Naive thymus-derived CD4-positive, alpha-beta T cell (primary cell): ENCODE measurements around the gene CDKN1A. TPM values are rescaled to one million over a fixed set of nuclear protein-coding genes. Genes with fewer than 3 reads are reported as not detected.
A peak's percentile ranks its signal among the peaks of the same experiment; 100 is the strongest.

ENCODE experiments used
- ATAC-seq: fragments of 150-1000 bp; cut with Tn5 transposase; 2 replicates; pipeline ENCODE4 v1.10.0; 2021; ENCODE audit warnings: mild to moderate bottlenecking, moderate library complexity
- CTCF ChIA-PET: fragments of 350-600 bp; sonication (Branson Sonifier 250); formaldehyde crosslinking; loops from one replicate; lab custom pipeline; 2021; ENCODE audit warnings: antibody characterized with exemption; lab: Charles Lee
- POLR2A ChIA-PET: fragments of 350-600 bp; sonication (Branson Sonifier 250); formaldehyde crosslinking; loops from one replicate; lab custom pipeline; 2021; ENCODE audit warnings: antibody characterized with exemption, inconsistent platforms; lab: Charles Lee
- DNase-seq, 9 donors: peaks; one replicate each; pipeline versions ENCODE4 v3.0.0 to v3.0.0-alpha.2; 2020 to 2022; ENCODE audit warnings: mixed read lengths in 1 of 9
- H3K27ac ChIP-seq: one replicate; pipeline ENCODE4 v1.7.0; 2013; ENCODE audit warnings: mild to moderate bottlenecking, low read depth, low read length, moderate library complexity
- H3K27me3 ChIP-seq, 2 donors: one replicate each; pipeline ENCODE4 v1.7.0; 2013; ENCODE audit warnings: low read length in 2 of 2, mild to moderate bottlenecking in 2 of 2, moderate library complexity in 2 of 2; ENCODE audit not compliant: control insufficient read depth in 2 of 2, insufficient read depth in 2 of 2
- H3K36me3 ChIP-seq, 3 experiments: 1 replicate in 2 of 3; 2 replicates in 1 of 3; pipeline ENCODE4 v1.7.0; 2013; ENCODE audit warnings: low read length in 3 of 3, mild to moderate bottlenecking in 3 of 3, moderate library complexity in 1 of 3; ENCODE audit not compliant: insufficient read depth in 3 of 3, control insufficient read depth in 2 of 3
- H3K4me1 ChIP-seq, 2 donors: one replicate each; pipeline ENCODE4 v1.7.0; 2013; ENCODE audit warnings: low read length in 2 of 2, mild to moderate bottlenecking in 2 of 2, moderate library complexity in 1 of 2; ENCODE audit not compliant: control insufficient read depth in 2 of 2, insufficient read depth in 2 of 2
- H3K4me3 ChIP-seq: 2 replicates; pipeline ENCODE4 v1.7.0; 2013; ENCODE audit warnings: mild to moderate bottlenecking, low read length
- H3K9me3 ChIP-seq, 3 experiments: 1 replicate in 2 of 3; 2 replicates in 1 of 3; pipeline ENCODE4 v1.7.0; 2013; ENCODE audit warnings: low read length in 3 of 3; ENCODE audit not compliant: control insufficient read depth in 2 of 3
- H3K27ac Mint-ChIP-seq, 9 donors: one replicate each; pipeline ENCODE4 v1.8.0; 2020 to 2022; ENCODE audit warnings: mixed read lengths in 9 of 9, mild to moderate bottlenecking in 8 of 9, moderate library complexity in 5 of 9, inconsistent platforms in 2 of 9
- H3K27me3 Mint-ChIP-seq, 5 donors: one replicate each; pipeline ENCODE4 v1.8.0; 2021 to 2022; ENCODE audit warnings: mixed read lengths in 5 of 5, mild to moderate bottlenecking in 1 of 5
- H3K36me3 Mint-ChIP-seq, 5 donors: one replicate each; pipeline ENCODE4 v1.8.0; 2020 to 2022; ENCODE audit warnings: mixed read lengths in 5 of 5, mild to moderate bottlenecking in 3 of 5, inconsistent platforms in 1 of 5
- H3K4me1 Mint-ChIP-seq, 7 donors: one replicate each; pipeline ENCODE4 v1.8.0; 2020 to 2022; ENCODE audit warnings: mixed read lengths in 7 of 7, mild to moderate bottlenecking in 3 of 7, inconsistent platforms in 1 of 7
- H3K4me3 Mint-ChIP-seq, 10 donors: one replicate each; pipeline ENCODE4 v1.8.0; 2020 to 2022; ENCODE audit warnings: mild to moderate bottlenecking in 10 of 10, mixed read lengths in 10 of 10, moderate library complexity in 6 of 10, inconsistent platforms in 2 of 10
- H3K9me3 Mint-ChIP-seq, 11 donors: one replicate each; pipeline ENCODE4 v1.8.0; 2020 to 2022; ENCODE audit warnings: mixed read lengths in 11 of 11, mild to moderate bottlenecking in 4 of 11, inconsistent platforms in 1 of 11, moderate library complexity in 1 of 11
- intact Hi-C, 2 donors: fragments of 100-400 bp; cut with micrococcal nuclease; formaldehyde crosslinking; loops; one replicate each; pipeline ENCODE4 v1.15.1; 2023
- polyA plus RNA-seq, 2 donors: library from polyadenylated mRNA; unstranded; fragments of 300-500 nt; fragmentation: Illumina TruSeq; gene quantifications; one replicate each; pipeline ENCODE4 v1.2.3, GENCODE V29; 2021
- total RNA-seq, 6 experiments: library from RNA in 5 of 6; stranded (reverse) in 5 of 6; gene quantifications; 1 replicate in 5 of 6; 2 replicates in 1 of 6; pipeline ENCODE4 v1.2.3 and lab custom pipeline; 2021 to 2026

The CDKN1A gene
- total and polyA plus RNA-seq, 7 experiments from 2014 or later: 0.08 to 156 (median 1.6) TPM

GRCh38 chr6:36692220-36692619, 13.7 kb downstream of the CDKN1A start:
- Histone ChIP-seq H3K4me3 (no peak overlapping the region), H3K27ac (no peak overlapping the region)
- intact Hi-C loops: loop anchor here in 1 of 2 donors (1.0 kb wide), 1 partner anchor 12 kb away; no protein-coding TSS in a partner anchor

DNA sequence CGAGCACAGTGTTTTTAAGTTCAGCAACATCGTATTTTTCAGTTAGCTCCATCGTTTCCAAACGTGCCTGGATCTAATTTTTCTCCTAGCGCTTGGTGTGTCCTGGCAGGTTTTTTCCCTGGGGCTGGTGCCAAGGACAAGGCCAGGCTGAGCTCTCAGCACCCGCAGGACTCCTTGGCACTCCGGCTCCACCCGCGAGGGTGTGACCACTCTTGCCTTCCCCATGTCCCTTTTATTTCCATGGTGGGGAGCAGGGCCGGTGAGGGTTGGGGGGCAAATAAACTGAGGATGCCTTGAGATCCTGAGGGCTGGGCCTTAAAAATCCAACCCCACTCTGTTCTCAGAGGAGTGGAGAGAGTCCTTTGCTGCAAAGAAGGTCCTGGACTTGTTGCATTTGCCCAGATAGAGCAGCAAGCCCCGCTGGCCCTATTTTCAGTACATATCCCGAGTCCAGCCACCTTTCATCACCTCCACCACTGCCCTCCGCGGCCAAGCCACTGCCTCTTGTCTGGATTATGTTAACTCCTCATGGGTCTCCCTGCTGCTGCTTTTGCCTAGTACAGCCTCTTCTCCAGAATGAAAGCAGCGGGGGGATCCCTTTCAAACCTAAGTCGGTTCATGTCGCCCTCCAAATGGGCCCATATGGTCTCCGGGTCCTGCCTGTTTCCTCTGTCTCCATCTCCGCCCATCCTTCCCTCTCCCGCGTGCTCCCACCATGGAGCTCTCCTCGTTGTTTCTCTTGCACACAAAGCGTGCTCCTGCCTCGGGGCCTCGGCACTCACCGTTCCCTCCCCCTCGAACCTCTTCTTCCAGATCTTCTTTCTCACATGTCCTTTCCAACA, 14.6 kb downstream of the CDKN1A start:
- H3K9me3 ChIP-seq: no peaks in the 10 kb centered on the region
- CTCF ChIA-PET: no interaction called here
- H3K36me3 ChIP-seq: no peaks in the 10 kb centered on the region
- H3K27me3 Mint-ChIP-seq: no peaks in the 10 kb centered on the region
- ATAC-seq (no peak), DNase-seq (no peak)
- peak overlapping the region in 1 of 9 donors; percentile 84 for H3K27ac Mint-ChIP-seq
- POLR2A ChIA-PET: no interaction called here
- no peak overlapping the region for H3K27ac ChIP-seq
- H3K4me1 ChIP-seq: peaks cover 0 to 10% of the 10 kb centered on the region in 2 donors
- H3K4me3 ChIP-seq: no peak overlapping the region
- peak overlapping the region in 1 of 10 donors; percentile 72 for H3K4me3 Mint-ChIP-seq
- peaks cover 0 to 69% (median 9%) of the 10 kb centered on the region in 7 donors for H3K4me1 Mint-ChIP-seq
- no peaks in the 10 kb centered on the region for H3K36me3 Mint-ChIP-seq
- no peaks in the 10 kb centered on the region for H3K27me3 ChIP-seq
- no peaks in the 10 kb centered on the region for H3K9me3 Mint-ChIP-seq
- intact Hi-C loops: loop anchor here in 1 of 2 donors (1.0 kb wide), 1 partner anchor 13 kb away; no protein-coding TSS in a partner anchor

More at GRCh38 chr6:36692220-36692619, 13.7 kb downstream of the CDKN1A start:
- peak; percentile 91 for ATAC-seq
- peaks cover 0 to 2% (median 0%) of the 10 kb centered on the region in 5 donors for H3K36me3 Mint-ChIP-seq
- POLR2A ChIA-PET: no interaction called here
- H3K4me1 Mint-ChIP-seq: peaks cover 0 to 63% (median 9%) of the 10 kb centered on the region in 7 donors
- Histone ChIP-seq H3K27me3 (no peaks in the 10 kb centered on the region), H3K36me3 (no peaks in the 10 kb centered on the region), H3K9me3 (no peaks in the 10 kb centered on the region), H3K4me1 (peaks cover 0 to 10% of the 10 kb centered on the region in 2 donors)
- H3K4me3 Mint-ChIP-seq: peak overlapping the region in 1 of 10 donors; percentile 72
- no peak for DNase-seq
- no peaks in the 10 kb centered on the region for H3K9me3 Mint-ChIP-seq
- peak overlapping the region in 1 of 9 donors; percentile 84 for H3K27ac Mint-ChIP-seq
- CTCF ChIA-PET: interaction anchor here (0.6 kb wide), 1 partner anchor 771 kb away, joined by 3 read pairs; no protein-coding TSS in a partner anchor
- H3K27me3 Mint-ChIP-seq: no peaks in the 10 kb centered on the region

DNA sequence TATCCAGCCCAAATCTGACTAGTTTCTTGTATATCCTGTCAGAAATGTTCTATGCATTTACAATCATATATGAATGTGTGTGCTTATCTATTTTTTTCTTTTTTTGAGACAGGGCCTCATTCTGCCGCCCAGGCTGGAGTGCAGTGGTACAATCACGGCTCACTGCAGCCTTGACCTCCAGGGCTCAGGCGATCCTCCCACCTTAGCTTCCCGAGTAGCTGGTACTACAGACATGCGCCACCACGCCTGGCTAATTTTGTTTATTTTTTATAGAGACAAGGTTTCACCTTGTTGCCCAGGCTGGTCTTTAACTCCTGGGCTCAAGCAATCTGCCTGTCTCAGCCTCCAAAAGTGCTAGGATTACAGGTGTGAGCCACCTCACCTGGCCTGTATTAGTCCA, 16.1 kb downstream of the CDKN1A start:
- no peaks in the 10 kb centered on the region for H3K36me3 ChIP-seq
- Mint-ChIP-seq H3K27me3 (peaks cover 0 to 6% (median 0%) of the 10 kb centered on the region in 5 donors), H3K4me3 (no peak overlapping the region), H3K4me1 (peaks cover 0 to 65% (median 9%) of the 10 kb centered on the region in 7 donors), H3K36me3 (no peaks in the 10 kb centered on the region), H3K27ac (no peak overlapping the region), H3K9me3 (no peaks in the 10 kb centered on the region)
- ChIA-PET POLR2A (no interaction called here), CTCF (no interaction called here)
- DNase-seq (no peak), ATAC-seq (no peak)
- no peaks in the 10 kb centered on the region for H3K27me3 ChIP-seq
- H3K9me3 ChIP-seq: no peaks in the 10 kb centered on the region
- H3K27ac ChIP-seq: no peak overlapping the region
- H3K4me1 ChIP-seq: peaks cover 0 to 10% of the 10 kb centered on the region in 2 donors
- intact Hi-C loops: no loop called here
- no peak overlapping the region for H3K4me3 ChIP-seq

DNA sequence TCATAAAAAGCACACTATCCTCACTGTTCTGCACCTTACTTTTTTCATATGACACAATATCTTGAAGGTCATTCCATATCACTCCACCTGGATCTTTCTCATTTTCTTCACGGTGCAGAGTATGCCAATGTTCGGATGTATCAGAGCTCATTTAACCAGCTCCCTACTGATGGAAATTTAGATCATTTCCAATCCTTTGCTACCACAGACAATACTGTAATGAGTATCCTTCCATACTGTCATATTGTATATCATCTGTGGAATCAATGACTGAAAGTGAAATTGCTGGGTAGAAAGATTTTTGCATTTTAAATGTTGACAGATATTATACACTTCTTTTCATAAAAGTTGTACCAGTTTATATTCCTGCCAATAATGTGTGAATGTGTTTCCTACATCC, 16.9 kb downstream of the CDKN1A start:
- intact Hi-C loops: no loop called here
- H3K36me3 ChIP-seq: no peaks in the 10 kb centered on the region
- no peaks in the 10 kb centered on the region for H3K9me3 ChIP-seq
- H3K27me3 ChIP-seq: no peaks in the 10 kb centered on the region
- ChIA-PET POLR2A (no interaction called here), CTCF (no interaction called here)
- peak overlapping the region in 1 of 9 donors; percentile 2 for H3K27ac Mint-ChIP-seq
- DNase-seq: no peak
- H3K27ac ChIP-seq: no peak overlapping the region
- peaks cover 0 to 60% (median 9%) of the 10 kb centered on the region in 7 donors for H3K4me1 Mint-ChIP-seq
- no peak for ATAC-seq
- peak overlapping the region in 1 of 10 donors; percentile 10 for H3K4me3 Mint-ChIP-seq
- no peaks in the 10 kb centered on the region for H3K9me3 Mint-ChIP-seq
- H3K4me3 ChIP-seq: no peak overlapping the region
- peaks cover 0 to 6% (median 0%) of the 10 kb centered on the region in 5 donors for H3K27me3 Mint-ChIP-seq
- H3K36me3 Mint-ChIP-seq: no peaks in the 10 kb centered on the region
- H3K4me1 ChIP-seq: peaks cover 0 to 10% of the 10 kb centered on the region in 2 donors

GRCh38 chr6:36697481-36697903, 19.0 kb downstream of the CDKN1A start, which contains the start of gene RAB44:
Gene RAB44 (plus strand): TSS chr6:36697826. CDS start chr6:36704236, 6,410 bp downstream.
- ChIA-PET POLR2A (no interaction called here), CTCF (interaction anchor here (0.5 kb wide), 1 partner anchor 293 kb away, joined by 4 read pairs; no protein-coding TSS in a partner anchor)
- no peaks in the 10 kb centered on the region for H3K36me3 ChIP-seq
- ATAC-seq (peak; percentile 54), DNase-seq (no peak)
- intact Hi-C loops: no loop called here
- no peaks in the 10 kb centered on the region for H3K36me3 Mint-ChIP-seq
- H3K27me3 Mint-ChIP-seq: peaks cover 0 to 6% (median 0%) of the 10 kb centered on the region in 5 donors
- H3K4me1 ChIP-seq: peaks cover 0 to 1% of the 10 kb centered on the region in 2 donors
- H3K27ac Mint-ChIP-seq: no peak within 1 kb of the TSS
- no peak within 1 kb of the TSS for H3K4me3 Mint-ChIP-seq
- H3K27ac ChIP-seq: no peak within 1 kb of the TSS
- no peaks in the 10 kb centered on the region for H3K27me3 ChIP-seq
- peaks cover 0 to 47% (median 5%) of the 10 kb centered on the region in 7 donors for H3K4me1 Mint-ChIP-seq
- H3K4me3 ChIP-seq: no peak within 1 kb of the TSS
- no peaks in the 10 kb centered on the region for H3K9me3 Mint-ChIP-seq
- H3K9me3 ChIP-seq: no peaks in the 10 kb centered on the region

DNA sequence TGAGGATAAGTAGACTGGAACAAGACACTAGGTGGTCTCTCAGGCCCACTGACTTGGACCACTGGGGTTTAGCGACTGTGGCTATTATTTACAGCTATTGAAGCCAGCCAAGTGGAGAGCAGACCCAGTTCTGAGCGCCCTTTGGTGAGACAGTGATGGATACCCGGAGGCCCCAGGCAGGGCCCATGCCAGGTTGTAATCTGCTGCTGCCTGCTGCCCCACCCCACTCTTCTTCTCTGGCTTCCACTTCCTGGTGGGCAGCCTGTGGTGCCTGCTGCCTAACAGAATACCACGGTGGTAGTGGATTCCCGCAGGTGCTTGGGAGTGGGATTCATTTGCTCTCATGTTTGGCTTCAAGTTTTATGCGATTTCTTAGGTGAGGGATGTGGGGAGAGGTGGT, 19.7 kb downstream of the CDKN1A start:
- ATAC-seq: no peak
- Mint-ChIP-seq H3K9me3 (peaks cover 0 to under 1% (median 0%) of the 10 kb centered on the region in 11 donors), H3K27me3 (peaks cover 0 to 6% (median 0%) of the 10 kb centered on the region in 5 donors), H3K36me3 (no peaks in the 10 kb centered on the region), H3K4me1 (peaks cover 0 to 42% (median 4%) of the 10 kb centered on the region in 7 donors), H3K4me3 (no peak overlapping the region), H3K27ac (no peak overlapping the region)
- Histone ChIP-seq H3K4me1 (no peaks in the 10 kb centered on the region), H3K27ac (no peak overlapping the region), H3K36me3 (no peaks in the 10 kb centered on the region), H3K27me3 (no peaks in the 10 kb centered on the region), H3K4me3 (no peak overlapping the region), H3K9me3 (no peaks in the 10 kb centered on the region)
- DNase-seq: no peak
- POLR2A ChIA-PET: no interaction called here
- intact Hi-C loops: no loop called here
- CTCF ChIA-PET: no interaction called here
